HG03342 (cell line): Measurements from ENCODE around the gene SLC15A1.
"Not testable (repeated sequence)": the region's sequence is repeated elsewhere in the genome, so short reads cannot be mapped to it uniquely, and the experiment has no call there.

Experiments used
- ATAC-seq: cut with Tn5 transposase; IDR thresholded peaks from one replicate; pipeline ENCODE4 v1.9.1; 2021; ENCODE audit warnings: mild to moderate bottlenecking, moderate library complexity; ENCODE audit not compliant: unreplicated experiment

Gene SLC15A1

GRCh38 chr13:98664510-98664909 is 88.0 kb downstream of the SLC15A1 start:
- no peak for ATAC-seq

DNA sequence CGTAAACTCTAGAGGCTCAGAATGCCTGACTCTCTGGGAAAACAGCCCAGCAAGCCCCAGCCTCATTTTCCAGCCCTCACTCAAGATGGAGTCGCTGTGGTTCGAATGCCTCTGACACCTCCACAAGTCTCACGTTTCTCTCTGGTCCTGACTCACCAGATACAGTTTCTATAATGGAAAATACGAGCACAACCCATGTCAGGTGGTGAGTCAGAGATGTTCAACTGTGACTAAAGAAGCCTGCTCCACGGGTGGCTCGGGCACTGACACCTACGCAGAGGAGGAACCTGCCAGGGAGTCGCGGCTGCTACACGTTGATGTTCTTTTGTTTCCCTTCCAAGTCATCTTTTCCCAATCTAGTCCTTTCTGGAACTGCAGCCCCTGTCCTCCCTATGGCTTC is 88.4 kb downstream of the SLC15A1 start:
- ATAC-seq: no peak

- ATAC-seq: no peak
Observed at GRCh38 chr13:98658131-98658530, 94.3 kb downstream of the SLC15A1 start.

DNA sequence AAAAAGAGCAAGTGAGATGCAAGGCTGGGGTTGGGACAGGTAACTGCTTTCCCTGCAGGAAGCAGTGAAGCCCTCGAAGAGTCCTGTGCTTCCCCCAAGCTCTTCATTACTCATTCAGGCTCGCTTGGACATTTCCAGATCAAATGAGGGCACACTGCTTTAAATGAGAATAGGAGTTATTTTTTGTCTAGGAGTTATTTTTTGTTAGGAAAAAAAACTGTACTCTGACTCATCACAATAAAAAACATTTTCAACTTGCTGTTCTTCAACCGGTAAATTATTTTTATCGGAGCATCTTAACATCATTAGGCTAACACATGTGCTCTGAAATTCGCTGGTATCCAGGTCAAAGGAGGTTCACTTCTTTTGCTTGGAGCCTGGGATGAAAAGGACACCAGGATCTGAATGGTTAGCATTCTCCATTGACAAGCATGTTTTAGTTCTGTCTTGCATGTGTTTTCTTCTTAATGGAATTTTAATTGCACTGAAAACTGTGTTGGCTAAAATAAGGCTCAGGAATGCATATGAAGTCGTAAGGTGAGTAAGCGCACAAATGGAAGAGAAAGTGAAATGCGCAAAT is 94.9 kb downstream of the SLC15A1 start:
- no peak for ATAC-seq

GRCh38 chr13:98656223-98656622 is 96.2 kb downstream of the SLC15A1 start:
- ATAC-seq: no peak

GRCh38 chr13:98653463-98653985 is 98.9 kb downstream of the SLC15A1 start:
- peak; percentile 94 for ATAC-seq

GRCh38 chr13:98652721-98653462 is 99.6 kb downstream of the SLC15A1 start:
- no peak for ATAC-seq

GRCh38 chr13:98652276-98652675 is 100.2 kb downstream of the SLC15A1 start:
- no peak for ATAC-seq

DNA sequence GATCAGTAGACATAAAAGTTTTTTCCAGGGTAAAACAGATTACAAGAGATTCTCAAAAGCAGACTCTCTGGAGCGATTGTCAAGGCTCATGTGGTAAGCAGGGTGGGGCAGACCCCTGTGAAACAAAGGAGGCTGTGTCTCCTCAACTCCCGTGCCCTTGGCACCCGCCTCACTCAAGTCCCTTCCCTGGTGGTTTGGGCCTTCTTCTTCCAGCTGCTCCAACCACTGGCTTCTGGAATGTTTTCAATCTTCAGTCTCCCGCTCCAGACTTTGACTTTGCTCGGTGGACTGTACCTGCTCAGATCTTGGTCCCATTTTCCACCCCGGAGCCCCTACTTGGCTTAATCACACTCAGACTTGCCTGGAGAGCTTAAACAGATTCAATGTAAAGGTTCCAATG is 100.7 kb downstream of the SLC15A1 start:
- ATAC-seq: no peak

- no peak for ATAC-seq
Observed at GRCh38 chr13:98650396-98651107, 101.9 kb downstream of the SLC15A1 start.

- ATAC-seq: no peak
Observed at GRCh38 chr13:98649861-98650260, 102.6 kb downstream of the SLC15A1 start.

DNA sequence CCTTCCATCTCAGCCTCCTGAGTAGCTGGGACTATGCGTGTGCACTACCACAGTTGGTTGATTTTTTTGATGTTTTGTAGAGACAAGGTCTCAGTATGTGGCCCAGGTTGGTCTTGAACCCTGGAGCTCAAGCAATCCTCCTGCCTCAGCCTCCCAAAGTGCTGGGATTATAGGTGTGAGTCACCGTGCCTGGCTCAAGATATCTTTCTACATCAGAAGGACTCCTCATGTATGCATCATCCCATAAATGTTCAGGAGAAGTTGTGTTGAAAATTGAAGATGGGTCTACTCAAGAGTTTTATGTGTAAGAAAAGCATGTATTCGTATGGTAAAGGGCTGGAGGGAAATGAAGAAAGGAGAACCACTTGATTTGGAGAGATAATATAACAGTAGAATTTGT is 103.8 kb downstream of the SLC15A1 start:
- no peak for ATAC-seq

DNA sequence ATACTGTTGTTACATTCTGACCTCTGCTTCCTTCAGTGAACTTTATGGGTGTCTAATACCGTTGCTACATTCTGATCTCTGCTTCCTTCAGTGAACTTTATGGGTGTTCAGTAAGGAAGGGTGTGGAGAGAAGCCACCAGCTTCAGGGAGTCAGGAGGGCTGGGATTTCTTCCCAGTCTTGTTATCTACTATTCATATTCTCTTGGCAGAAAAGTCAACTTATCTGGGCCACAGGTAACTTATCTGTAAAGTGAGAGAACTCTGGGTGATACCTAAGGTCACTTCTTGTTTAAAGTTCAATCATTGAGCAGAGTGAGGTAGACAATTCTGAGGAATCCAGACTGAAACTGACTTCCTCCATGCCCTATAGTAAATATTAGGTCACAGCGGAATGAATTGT is 104.3 kb downstream of the SLC15A1 start:
- no peak for ATAC-seq

GRCh38 chr13:98647121-98647520 is 105.4 kb downstream of the SLC15A1 start:
- ATAC-seq: no peak

- no peak for ATAC-seq
Observed at GRCh38 chr13:98643479-98643878, 109.0 kb downstream of the SLC15A1 start.

GRCh38 chr13:98641075-98641474 is 111.4 kb downstream of the SLC15A1 start:
- ATAC-seq: no peak

DNA sequence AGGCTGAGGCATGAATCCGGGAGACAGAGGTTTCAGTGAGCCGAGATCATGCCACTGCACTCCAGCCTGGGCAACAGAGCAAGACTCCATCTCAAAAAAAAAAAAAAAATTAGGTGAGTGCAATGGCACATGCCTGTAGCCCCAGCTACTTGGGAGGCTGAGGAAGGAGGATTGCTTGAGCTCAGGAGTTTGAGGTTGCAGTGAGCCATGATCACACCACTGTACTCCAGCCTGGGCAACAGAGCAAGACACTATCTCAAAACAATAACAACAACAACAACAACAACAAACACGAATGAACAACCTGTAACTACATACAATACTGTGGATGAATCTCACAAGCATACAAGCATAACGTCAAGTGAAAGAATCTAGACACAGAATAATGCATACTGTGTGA is 112.7 kb downstream of the SLC15A1 start:
- not testable (repeated sequence) for ATAC-seq

DNA sequence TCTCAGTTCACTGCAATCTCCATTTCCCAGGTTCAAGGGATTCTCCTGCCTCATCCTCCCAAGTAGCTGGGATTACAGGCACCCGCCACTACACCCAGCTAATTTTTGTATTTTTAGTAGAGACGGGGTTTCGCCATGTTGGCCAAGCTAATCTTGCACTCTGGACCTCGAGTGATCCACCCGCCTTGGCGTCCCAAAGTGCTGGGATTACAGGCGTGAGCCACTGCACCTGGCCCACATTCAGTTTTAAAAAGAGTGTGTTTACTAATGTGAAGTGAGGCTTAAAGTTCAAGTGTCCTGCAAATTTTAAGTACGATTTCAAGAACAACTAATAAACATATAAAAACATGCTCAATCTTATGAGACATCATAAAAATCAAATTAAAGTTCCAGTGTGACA is 114.1 kb downstream of the SLC15A1 start:
- not testable (repeated sequence) for ATAC-seq
